ENCODE measurements around the gene MEA1.

Gene MEA1

GRCh38 chr6:42969934-42970333 is 43.8 kb downstream of the MEA1 start:
- no peak for DNase-seq

GRCh38 chr6:42969431-42969830 is 44.3 kb downstream of the MEA1 start:
- no peak for DNase-seq

- DNase-seq, result no peak
These were observed 45.0 kb downstream of the MEA1 start for GRCh38 chr6:42968783-42969182.

- no peak for DNase-seq
These were observed 45.5 kb downstream of the MEA1 start for GRCh38 chr6:42968126-42968701.

- no peak for DNase-seq
These were observed 46.5 kb downstream of the MEA1 start for GRCh38 chr6:42967228-42967627.

GRCh38 chr6:42966571-42966970 is 47.2 kb downstream of the MEA1 start:
- DNase-seq, result no peak

GRCh38 chr6:42963855-42964605 is 49.7 kb downstream of the MEA1 start:
- DNase-seq, result peak; percentile 52

- no peak for DNase-seq
These were observed 50.4 kb downstream of the MEA1 start for GRCh38 chr6:42963179-42963854.

- DNase-seq, result no peak
These were observed 51.1 kb downstream of the MEA1 start for GRCh38 chr6:42962502-42963178.

GRCh38 chr6:42962096-42962495 is 51.6 kb downstream of the MEA1 start:
- no peak for DNase-seq
